ENCODE results near the gene MPC2.

DNA sequence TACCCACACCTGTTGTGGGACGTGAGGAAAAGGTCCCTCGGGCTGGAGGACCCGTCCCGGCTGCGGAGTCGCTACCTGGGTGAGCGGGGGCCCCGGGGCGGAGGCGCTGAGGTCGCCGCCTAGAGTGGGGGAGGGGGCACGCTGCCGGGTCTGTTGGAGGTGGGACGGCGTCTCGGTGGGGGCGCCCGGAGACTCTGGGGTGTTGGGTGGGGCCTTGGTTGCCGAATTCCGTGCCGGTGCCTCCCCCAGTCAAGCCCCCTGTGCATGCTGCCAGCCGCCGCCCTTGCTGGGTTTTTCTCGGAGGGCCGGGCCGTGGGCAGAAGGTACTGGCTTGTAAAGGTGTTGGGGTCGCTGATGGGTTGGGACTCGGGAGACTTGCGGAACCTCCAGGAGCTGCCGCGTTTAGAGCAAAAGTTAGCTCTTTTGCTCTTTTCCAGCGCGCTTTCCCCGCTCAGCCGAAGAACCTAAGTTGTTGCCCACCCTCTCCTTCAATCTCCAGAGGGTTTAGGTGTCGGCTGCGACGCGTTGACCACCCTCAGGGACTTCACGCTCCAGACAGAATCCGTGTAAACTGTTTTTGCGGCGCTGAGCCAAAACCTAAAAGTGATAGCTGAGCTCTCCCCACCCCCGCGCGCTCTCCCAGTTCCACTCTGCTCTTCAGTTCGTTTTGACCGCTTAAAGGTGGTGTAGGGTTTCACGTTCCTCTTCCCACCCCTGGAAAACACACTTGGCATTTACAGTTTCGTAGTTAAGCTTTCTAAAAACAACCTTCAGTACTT lies at the start of gene MPC2:
- TF ChIP-seq, protein P1, sequence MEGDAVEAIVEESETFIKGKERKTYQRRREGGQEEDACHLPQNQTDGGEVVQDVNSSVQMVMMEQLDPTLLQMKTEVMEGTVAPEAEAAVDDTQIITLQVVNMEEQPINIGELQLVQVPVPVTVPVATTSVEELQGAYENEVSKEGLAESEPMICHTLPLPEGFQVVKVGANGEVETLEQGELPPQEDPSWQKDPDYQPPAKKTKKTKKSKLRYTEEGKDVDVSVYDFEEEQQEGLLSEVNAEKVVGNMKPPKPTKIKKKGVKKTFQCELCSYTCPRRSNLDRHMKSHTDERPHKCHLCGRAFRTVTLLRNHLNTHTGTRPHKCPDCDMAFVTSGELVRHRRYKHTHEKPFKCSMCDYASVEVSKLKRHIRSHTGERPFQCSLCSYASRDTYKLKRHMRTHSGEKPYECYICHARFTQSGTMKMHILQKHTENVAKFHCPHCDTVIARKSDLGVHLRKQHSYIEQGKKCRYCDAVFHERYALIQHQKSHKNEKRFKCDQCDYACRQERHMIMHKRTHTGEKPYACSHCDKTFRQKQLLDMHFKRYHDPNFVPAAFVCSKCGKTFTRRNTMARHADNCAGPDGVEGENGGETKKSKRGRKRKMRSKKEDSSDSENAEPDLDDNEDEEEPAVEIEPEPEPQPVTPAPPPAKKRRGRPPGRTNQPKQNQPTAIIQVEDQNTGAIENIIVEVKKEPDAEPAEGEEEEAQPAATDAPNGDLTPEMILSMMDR (IDR thresholded peaks at IDR 0.05): no peak
- TF ChIP-seq ZNF138 (CRISPR knock-in tag; conservative IDR thresholded peaks at IDR 0.05) (no peak), ETV6 (CRISPR knock-in tag; IDR thresholded peaks at IDR 0.05) (no peak), ATF1 (CRISPR knock-in tag; IDR thresholded peaks at IDR 0.05) (no peak), TCF7 (CRISPR knock-in tag; IDR thresholded peaks at IDR 0.05; ENCODE audit: low read depth) (no peak)
- TF ChIP-seq, protein P2, sequence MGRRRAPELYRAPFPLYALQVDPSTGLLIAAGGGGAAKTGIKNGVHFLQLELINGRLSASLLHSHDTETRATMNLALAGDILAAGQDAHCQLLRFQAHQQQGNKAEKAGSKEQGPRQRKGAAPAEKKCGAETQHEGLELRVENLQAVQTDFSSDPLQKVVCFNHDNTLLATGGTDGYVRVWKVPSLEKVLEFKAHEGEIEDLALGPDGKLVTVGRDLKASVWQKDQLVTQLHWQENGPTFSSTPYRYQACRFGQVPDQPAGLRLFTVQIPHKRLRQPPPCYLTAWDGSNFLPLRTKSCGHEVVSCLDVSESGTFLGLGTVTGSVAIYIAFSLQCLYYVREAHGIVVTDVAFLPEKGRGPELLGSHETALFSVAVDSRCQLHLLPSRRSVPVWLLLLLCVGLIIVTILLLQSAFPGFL (CRISPR knock-in tag; IDR thresholded peaks at IDR 0.05; ENCODE audit: borderline replicate concordance): no peak
- TF ChIP-seq, protein P3, sequence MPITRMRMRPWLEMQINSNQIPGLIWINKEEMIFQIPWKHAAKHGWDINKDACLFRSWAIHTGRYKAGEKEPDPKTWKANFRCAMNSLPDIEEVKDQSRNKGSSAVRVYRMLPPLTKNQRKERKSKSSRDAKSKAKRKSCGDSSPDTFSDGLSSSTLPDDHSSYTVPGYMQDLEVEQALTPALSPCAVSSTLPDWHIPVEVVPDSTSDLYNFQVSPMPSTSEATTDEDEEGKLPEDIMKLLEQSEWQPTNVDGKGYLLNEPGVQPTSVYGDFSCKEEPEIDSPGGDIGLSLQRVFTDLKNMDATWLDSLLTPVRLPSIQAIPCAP (CRISPR knock-in tag; IDR thresholded peaks at IDR 0.05): no peak
- TF ChIP-seq, protein P4, sequence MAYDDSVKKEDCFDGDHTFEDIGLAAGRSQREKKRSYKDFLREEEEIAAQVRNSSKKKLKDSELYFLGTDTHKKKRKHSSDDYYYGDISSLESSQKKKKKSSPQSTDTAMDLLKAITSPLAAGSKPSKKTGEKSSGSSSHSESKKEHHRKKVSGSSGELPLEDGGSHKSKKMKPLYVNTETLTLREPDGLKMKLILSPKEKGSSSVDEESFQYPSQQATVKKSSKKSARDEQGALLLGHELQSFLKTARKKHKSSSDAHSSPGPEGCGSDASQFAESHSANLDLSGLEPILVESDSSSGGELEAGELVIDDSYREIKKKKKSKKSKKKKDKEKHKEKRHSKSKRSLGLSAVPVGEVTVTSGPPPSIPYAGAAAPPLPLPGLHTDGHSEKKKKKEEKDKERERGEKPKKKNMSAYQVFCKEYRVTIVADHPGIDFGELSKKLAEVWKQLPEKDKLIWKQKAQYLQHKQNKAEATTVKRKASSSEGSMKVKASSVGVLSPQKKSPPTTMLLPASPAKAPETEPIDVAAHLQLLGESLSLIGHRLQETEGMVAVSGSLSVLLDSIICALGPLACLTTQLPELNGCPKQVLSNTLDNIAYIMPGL (CRISPR knock-in tag; IDR thresholded peaks at IDR 0.05): no peak

Data from WTC11 (cell line).